HG03521 (cell line): Measurements from ENCODE around the gene MTHFD1L.
"Not testable (repeated sequence)": the region's sequence is repeated elsewhere in the genome, so short reads cannot be mapped to it uniquely, and the experiment has no call there.

Experiments
- ATAC-seq: cut with Tn5 transposase; IDR thresholded peaks from one replicate; pipeline ENCODE4 v1.9.1; 2021; ENCODE audit warnings: mild to moderate bottlenecking, moderate library complexity; ENCODE audit not compliant: unreplicated experiment

The MTHFD1L gene

DNA sequence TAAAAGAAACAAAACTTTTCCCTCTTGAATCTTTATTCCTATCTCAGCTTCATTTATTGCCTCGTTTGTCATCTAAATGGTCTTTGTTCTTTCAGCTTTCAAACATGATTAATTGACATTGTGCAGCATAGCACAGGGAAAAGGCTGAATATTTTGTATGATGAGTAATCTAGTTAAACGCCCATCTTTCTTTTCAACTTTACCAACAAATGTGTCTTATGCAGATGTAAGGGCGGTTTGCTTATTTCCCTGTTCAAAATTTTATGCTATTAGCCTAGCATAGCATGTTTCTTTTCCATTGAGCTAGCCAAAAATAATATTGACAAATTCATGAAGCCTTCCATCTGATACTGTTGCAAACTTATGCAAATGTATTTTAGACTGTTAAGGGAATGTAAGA lies 197.8 kb downstream of the MTHFD1L start:
- no peak for ATAC-seq

DNA sequence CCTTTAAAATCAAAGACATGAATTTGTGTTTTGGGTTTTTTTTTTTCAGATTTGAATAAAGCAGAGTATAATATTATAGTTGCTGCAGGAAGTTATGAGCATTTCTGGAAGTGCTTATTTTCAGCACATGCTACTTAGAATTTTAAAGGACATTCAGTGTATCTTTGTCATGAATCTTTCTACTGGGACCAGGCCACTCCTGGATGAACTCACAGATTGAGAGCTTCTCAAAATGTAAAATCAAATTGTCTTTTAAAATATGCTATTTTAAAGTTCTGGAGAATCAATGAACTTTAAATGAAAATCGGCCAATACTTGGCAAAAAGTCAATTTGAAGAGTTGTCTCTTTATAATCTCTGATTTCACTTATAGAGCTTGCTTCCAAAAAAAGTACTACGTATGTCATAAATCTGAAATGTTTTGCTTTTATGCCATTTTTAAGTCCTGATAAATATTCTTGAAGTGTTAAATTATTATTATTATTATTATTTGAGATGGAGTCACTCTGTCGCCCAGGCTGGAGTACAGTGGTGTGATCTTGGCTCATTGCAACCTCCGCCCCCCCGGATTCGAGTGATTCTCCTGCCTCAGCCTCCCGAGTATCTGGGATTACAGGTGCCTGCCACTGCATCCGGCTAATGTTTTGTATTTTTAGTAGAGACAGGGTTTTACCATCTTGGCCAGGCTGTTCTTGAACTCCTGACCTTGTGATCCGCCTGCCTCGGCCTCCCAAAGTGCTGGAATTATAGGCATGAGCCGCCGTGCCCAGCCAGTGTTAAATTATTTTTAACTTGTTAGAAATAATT lies 198.5 kb downstream of the MTHFD1L start:
- no peak for ATAC-seq

DNA sequence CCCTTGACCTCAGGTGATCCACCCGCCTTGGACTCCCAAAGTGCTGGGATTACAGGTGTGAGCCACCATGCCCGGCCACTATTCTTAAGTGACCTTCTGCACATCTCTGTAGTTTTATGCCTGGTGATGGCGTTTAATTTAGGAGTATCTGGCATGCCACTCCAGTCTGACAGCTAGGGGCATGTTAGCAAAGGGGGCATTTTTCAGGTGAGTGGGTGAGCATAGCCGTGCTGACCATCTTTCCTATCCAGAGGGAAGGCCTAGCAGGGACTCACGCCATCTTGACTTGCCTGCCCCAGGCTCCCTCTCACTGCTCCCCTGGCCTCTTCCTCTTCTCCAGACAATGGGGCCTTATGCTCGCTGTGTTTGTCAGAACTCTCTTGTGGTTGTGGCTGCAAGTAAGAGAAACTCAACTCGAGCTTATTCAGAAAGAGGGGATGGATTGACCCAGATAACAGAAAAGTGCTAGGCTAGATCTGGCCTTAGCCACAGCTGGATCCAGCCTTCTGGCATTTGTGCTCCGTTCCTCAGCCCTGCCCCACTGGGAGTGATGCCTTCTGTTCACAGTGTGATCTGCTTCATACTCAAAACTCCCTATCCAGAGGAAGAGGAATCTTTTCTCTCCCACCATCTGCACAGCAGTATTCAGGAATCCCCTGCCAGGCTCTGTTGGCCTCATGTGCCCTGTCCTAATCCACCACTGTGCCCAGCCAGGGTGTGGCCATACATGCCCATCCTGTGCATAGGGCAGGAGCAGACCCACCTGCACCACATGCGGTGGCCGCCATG lies 199.7 kb downstream of the MTHFD1L start:
- ATAC-seq, result no peak

DNA sequence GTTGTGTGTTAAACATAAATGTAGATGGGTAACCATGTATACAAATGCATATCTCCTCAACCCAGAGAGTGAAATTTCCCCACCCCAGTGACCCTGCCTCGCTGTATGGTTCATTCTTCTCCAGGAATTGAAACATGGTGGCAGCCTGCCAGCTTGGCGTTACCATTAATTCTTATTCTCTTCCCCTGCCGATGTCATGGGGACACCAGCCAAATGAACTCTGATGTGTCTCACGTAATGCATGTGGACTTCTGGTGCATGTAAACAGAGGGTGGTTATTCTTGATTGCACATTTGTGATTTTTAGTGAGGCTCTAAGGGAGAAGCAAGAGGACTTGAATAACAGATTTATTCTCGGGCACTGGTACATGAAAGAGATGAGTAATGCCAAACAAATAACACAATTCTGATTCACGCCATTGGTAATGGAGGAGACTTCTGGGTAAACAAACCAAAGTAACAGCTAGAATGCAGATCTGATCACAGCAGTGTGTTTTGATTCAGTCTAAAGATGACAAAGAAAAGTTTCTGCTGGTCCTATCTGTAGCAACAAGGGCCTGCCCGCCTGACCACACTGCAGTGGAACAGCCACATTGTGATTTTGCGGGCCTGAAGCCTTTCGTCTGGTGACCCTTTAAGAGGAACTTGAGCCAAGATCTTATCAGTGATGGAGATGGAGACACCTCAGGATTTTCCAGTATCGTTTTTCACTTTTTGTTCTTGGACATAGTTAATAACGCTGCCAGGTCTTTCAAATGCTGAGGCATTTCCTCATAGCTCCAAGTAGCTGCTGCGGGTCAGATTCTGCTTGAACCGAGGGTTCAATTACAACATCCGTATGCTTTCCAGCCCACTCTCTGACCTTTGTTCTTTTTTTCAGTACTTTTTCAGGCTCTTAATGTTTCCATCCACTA lies 202.4 kb downstream of the MTHFD1L start:
- no peak for ATAC-seq

DNA sequence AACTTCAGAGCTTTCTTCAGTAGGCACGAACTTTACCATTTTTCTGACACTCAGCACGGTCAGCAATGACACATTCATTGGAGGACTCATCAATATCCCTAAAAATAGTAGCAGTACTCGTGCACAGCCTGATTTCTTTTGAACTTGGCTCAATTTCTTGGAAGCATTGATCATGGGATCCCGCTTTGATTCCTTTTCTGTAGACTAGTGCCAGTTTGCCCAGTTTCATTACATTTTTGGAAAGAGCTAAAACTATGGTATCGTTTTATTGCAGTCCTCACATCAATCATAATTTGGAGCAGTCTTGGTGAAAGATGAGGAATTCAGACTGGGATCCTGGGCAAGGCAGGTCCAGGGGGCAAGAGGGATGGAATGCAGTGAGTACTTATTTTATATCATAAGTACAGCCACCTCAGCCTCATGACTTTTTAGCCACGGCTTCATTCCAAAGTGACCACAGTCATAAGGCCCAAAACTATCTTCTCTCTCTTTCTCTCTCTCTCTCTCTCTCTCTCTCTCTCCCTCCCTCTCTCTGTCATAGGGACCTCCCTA lies 203.3 kb downstream of the MTHFD1L start:
- no peak for ATAC-seq

DNA sequence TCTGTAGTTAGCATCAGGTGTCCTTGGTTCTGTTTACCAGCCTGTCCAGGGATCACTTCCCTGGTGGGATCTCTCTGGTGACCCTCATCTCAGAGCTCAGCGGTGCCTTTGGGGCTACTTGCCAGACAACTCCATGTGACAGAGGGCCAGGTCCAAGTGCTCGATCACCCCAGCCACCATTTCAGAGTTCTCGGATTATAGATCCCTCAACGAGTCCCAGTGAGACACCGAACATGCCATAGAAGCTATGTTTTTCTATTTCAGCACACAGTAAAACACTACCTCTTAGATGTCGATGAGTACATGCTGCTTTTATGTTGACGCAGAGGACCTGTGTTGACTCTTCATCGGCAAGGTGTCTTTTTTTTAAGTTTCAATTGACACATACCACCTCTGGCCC lies 204.1 kb downstream of the MTHFD1L start:
- ATAC-seq, result no peak

DNA sequence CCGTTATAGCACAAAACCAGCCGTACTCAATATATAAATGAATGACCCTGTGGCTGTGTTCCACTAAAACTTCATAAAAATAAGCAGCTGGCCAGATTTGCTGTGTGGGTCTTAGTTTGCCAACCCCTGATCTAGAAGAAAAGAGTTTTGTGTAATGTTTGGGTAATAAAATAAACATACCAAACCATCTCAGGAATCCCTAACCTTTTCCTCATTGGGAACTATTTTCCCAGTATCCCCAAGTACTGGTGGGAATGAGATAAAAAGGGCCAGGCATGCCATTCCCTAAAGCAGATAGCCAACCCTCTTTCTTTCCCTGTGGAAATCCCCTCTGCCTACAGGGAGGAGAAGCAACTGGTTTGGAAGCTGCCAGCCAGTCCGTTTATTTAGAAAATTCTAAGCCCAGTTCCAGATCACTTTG lies 205.1 kb downstream of the MTHFD1L start:
- no peak for ATAC-seq

DNA sequence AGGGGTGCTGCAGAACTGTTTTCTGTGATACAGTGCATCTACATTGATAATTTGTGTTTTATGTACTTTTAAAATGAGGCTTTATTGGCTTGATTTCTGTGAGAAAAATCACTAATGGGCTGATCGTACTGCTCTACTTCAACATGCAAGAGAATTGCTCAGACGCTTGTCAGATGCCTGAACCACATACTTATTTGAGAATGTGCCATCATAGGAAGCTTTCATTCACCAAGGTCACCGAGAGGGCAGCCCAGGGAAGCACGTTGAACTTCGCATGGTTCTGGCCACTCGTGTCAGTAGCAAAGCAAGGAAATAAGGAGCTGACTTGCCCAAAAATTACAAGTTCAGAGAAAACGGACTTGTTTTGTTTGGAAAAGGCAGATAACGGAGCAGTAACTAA lies 205.8 kb downstream of the MTHFD1L start:
- no peak for ATAC-seq

DNA sequence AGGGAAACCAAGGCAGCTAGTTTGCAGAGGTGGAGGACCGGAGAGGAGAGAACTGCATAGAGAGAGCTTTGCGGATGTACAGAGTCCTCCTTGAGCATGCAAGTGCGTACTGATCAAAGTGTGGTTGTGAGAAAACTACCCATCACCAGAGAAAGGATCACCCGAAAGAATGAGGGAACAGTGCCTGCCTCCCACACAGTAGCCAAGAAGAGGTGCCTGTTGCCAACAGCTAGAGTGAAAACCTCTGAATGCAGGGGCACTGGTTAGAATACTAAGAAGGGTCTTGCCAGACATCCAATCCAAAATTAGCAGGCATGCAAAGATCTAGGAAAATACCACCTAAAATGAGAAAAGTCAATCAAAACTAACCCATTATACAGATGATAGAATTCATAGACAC lies 207.6 kb downstream of the MTHFD1L start:
- no peak for ATAC-seq

DNA sequence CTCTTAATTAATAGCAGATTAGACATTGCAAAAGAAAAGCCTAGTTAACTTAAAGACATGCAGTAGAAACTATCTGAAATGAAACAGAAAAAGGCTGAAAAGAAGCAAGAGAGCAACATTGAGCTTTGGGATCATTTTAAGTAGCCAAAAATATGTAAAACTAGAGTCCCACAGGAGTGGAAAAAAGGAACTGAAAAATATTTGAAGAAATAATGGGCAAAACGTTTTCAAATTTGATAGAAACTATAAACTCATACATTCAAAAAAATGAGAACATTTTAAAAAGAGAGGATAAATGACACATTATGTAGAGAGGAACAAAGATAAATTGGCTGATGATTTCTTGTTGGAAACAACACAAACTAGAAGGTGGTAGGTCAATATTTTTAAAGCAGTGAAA lies 208.2 kb downstream of the MTHFD1L start:
- no peak for ATAC-seq

DNA sequence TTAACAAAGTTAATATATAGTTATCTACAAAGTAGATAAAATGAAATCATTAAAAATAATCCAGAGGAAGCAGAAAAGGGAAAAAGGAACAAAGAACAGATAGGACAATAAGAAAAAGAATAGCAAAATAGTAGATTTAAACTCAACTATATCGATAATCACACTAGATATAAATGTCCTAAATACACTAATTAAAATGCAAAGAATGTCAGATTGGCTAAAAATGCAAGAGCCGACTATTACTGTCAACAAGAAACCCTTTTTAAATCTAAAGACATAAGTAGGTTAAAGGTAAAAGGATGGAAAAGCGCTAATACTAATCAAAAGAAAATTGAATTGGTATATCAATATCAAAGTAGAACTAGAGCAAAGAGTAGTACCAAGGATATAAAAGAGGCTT lies 209.5 kb downstream of the MTHFD1L start:
- ATAC-seq, result no peak

DNA sequence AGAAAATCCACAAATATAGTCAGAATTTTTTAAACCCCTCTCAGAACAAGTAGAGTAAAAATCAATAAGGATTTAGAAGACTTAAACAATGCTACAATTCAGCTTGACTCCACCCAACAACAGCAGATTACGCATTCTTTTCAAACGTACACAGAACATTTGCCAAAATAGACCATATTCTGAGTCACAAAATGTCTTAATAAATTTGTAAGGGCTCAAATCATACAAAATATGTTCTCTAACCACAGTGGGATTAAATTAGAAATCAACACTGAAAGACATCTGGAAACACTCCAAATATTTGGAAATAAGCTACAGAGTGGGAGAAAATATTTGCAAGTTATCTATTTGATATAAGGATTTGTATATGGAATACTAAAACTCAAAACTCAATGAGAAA lies 210.0 kb downstream of the MTHFD1L start:
- no peak for ATAC-seq

DNA sequence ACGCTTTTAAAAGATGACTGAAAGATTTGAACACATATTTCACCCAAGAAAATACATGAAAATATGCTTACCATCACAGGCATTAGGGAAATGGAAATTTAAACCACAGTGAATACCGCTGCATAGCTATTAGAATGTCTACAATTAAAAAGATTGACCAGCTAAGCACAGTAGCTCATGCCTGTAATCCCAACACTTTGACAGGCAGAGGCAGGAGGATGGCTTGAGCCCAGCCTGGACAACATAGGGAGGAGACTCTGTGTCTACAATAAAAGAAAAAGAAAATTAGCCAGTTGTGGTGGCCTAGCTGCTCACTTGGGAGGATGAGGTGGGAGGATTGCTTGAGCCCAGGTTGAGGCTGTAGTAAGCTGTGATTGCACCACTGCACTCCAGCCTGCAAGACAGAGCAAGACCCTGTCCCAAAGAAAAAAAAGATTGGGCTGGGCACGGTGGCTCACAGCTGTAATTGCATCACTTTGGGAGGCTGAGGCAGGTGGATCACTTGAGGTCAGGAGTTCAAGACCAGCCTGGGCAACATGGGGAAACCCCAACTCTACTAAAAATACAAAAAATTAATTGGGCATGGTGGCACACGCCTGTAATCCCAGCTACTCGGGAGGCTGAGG lies 210.5 kb downstream of the MTHFD1L start:
- ATAC-seq, result no peak

DNA sequence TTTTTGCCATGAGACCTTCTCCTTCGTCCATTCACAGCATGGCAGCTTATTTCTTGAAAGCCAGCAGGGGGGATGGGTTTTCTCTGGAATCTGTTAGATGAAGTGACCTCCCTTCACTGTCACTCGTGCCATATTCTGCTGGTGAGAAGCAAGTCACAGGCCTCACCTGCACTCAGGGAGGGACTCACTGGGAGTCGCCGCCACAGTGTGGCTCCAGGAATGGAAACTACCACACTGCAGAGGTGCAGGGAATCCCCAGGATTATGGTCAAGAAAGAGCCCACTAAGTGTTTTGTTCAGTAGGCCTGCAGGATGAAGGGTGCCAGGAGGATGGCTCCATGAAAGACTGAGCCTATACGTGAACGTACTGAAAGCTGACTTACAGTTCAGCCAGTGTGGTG lies 213.2 kb downstream of the MTHFD1L start:
- no peak for ATAC-seq

DNA sequence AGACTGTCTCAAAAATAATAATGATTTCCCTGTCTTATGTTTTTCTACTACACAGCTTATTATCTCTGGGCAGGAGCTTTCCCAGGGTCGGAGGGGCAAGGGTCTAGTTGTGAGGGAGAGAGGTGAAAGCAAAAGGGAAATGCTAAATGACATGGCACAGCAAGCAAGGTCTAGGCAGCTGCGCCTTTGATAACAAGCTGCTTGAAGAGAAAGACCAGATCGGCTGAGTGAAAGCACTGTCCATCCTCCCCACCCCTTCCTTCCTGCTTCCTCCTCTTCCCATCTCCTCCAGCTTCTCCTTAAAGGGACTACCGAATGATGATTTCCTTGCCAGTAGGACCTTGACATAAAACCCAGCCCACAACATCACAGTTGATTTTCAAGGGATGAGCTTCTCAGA lies 216.2 kb downstream of the MTHFD1L start:
- ATAC-seq, result no peak

DNA sequence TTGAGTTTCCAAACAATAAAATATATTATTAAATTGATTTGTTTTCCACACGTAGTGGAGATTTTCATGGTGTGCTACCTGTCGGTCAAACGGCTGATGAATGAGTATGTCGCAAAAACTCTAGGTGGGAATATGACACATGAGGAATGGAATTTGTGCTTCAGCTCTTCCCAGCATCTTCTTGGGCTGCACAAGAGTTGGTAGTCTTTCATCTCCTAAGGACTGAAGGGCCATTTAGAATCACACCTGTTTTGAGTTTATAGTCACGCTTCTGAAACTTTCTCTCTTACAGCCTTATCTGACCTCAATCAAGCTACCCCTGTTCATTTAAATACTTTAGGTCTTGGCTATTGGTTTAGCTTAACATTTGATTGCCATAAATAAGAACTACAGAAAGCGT lies 216.6 kb downstream of the MTHFD1L start:
- ATAC-seq, result no peak

DNA sequence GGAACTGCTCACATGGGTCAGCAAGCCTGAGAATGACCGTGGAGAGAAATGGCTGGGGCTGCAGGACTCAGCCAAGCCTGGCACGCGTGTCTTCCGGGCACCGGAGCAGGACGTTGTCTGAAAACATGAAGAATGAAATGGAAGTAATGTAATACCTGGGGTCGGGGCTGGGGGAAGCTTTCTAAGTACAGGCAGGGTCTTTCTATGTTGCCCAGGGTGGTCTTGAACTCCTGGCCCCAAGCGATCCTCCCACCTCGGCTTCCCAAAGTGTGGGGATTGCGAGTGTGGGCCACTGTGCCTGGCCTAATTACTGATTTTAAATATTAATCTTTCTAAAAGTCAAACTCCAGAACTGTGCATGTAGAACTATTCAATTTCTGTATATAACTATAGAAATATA lies 218.8 kb downstream of the MTHFD1L start:
- no peak for ATAC-seq

DNA sequence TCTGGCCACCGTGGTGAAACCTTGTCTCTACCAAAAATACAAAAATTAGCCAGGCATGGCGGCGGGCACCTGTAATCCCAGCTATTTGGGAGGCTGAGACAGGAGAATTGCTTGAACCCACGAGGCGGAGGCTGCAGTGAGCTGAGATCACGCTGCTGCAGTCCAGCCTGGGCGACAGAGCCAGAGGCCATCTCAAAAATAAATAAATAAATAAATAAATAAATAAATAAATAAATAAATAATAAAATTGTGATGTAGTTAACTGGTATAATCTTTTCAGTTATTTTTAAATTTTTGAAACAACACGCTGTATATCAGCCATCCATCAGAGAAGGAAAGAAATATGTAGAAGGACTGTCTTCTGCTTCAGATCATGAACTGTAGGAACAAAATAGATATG lies 221.6 kb downstream of the MTHFD1L start:
- not testable (repeated sequence) for ATAC-seq

DNA sequence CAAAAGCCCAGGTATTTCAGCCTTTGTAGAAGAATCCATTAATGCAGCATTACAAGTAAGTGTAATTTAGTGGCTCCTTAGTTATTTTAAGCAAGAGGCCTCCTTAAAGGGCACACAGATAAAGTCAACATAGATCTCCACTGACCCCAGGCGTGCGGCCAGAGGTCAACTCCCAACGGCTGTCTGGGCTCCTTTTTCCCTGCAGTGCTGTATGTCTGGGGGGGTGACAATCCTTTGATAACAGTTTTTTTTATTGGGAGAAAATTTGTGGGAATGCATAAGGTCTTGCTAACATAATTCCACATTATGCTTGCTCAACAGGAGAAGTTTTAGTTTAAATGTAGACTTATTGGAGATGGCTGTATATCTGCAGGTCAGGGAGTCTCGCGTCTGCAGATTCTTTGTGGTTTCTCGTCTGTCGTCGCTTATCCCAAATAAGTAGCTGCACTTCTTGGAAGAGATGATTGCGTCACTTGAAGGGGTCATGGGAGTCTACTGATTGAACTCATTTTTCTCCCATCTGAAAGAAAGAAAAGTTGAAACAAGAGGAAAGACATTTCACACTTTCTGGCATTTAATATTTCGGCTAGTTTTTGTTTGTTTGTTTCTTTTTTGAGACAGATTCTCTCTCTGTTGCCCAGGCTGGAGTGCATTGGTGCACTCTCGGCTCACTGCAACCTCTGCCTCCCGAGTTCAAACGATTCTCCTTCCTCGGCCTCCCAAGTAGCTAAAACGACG lies 222.5 kb downstream of the MTHFD1L start:
- no peak for ATAC-seq

DNA sequence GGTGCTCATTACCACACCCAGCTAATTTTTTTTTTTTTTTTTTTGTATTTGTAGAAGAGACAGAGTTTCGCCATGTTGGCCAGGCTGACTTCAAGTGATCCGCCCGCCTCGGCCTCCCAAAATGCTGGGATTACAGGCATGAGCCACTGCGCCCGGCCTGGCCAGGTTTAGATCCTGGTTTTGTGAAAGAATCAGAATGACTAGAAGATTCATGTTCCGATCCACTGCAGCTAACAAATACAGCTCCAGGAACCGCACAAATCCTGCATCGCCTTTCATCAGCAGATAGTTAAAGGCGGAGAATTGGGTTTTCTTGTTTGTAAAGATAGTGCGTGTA lies 223.1 kb downstream of the MTHFD1L start:
- ATAC-seq, result no peak
